Suprapubic skin (tissue), 4 donors: ENCODE data around the gene RFFL.

Experiments used
- CTCF ChIP-seq, 2 donors: fragments of 200-600 bp in 1 of 2; fragments of 450-650 bp in 1 of 2; sonication (generic) in 1 of 2; IDR thresholded peaks; one replicate each; pipeline ENCODE4 v1.5.1; 2016 to 2019; ENCODE audit warnings: antibody characterized with exemption in 2 of 2, mild to moderate bottlenecking in 1 of 2, moderate library complexity in 1 of 2
- EP300 ChIP-seq: sonication (generic); formaldehyde crosslinking; IDR thresholded peaks from one replicate; pipeline ENCODE4 v1.6.1; 2017; ENCODE audit warnings: antibody characterized with exemption
- POLR2A ChIP-seq, 2 donors: fragments of 450-650 bp; IDR thresholded peaks; one replicate each; pipeline ENCODE4 v1.6.1; 2017; ENCODE audit warnings: antibody characterized with exemption in 2 of 2, mild to moderate bottlenecking in 2 of 2, moderate library complexity in 2 of 2
- POLR2AphosphoS5 ChIP-seq, 3 donors: sonication (generic); formaldehyde crosslinking; IDR thresholded peaks; one replicate each; pipeline ENCODE4 v1.6.1; 2017; ENCODE audit warnings: antibody characterized with exemption in 3 of 3

GRCh38 chr17:35003778-35004177, 59.7 kb downstream of the RFFL start:
- TF ChIP-seq CTCF (IDR thresholded peaks at IDR 0.05) (no peak), POLR2A (IDR thresholded peaks at IDR 0.05) (no peak), POLR2AphosphoS5 (IDR thresholded peaks at IDR 0.05) (no peak), EP300 (no peak)
